GM21447 (cell line): ENCODE results near the gene PWWP2A.

Experiments used
- ATAC-seq: cut with Tn5 transposase; IDR thresholded peaks from one replicate; pipeline ENCODE4 v1.9.1; 2021; ENCODE audit not compliant: unreplicated experiment

The PWWP2A gene

DNA sequence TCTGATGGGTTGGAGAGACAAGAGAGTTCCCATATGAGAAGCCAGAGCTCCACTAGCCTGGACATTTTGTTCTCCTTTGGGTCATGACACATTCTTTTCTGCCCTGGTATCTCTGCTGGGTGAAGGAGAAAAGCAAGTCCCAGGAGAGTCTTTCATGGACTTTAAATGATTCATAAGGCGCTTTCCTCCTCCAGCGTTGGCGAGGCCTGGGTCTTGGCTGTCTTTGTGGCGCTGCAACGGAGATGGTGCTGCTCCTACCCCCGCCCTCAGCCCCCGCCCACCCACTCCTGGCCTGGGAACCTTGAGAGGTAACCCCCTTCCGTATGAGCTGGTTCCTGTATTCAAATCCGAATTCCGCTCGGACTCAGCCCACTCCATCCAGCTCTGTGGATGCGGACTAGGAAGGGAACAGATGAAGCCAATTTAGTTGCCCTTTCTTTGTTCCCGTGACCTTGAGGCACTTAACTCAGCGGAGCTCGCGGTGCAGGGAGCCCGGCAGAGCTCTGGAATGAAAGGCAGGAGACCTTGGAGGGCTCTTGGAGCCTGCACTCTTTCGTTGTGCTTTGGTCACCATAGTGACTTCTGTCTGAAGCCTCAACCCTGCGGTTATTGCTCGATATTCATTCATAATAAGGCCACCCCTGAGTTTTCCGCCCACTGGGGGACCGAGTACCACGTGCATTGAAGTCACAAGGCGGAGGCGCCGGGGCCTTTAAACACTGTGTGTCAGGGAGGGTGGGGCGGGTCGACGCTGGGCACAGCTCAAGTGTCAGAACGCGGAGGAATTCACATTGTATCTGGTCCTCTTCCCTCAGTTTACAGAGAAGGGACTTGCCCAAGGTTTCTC is 14.0 kb upstream of the PWWP2A start:
- no peak for ATAC-seq

DNA sequence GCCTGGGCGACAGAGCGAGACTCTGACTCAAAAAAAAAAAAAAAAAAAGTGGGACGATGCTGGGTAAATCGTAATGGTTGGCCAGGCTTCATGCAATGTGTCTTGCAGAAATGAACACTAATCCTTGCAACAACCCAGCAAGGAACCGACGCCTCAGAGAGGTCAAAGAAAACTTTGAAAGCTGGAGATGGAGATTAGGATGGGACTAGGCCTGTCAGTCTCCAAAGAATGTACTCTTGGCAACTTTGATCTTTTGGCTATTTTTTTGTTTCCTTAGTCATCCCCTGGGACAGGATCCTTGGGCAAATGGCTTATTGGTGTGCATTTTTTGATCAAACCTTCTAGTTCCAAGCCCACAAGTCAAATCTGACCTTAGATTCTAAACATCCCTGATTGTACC is 10.6 kb upstream of the PWWP2A start:
- ATAC-seq: no peak

DNA sequence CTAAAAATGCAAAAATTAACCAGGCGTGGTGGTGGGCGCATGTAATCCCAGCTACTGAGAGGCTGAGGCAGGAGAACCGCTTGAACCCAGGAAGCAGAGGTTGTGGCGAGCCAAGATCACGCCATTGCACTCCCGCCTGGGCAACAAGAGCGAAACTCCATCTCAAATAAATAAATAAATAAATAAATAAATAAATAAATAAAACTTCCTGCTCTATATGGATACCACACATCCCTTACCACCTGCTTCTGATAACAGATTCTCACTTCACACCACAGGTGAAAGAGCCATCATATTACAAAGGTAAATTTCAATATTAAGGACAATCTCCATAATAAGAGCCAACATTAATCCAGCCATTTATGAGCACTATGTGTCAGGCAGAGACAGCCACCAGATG is 9.4 kb upstream of the PWWP2A start:
- ATAC-seq: no peak

DNA sequence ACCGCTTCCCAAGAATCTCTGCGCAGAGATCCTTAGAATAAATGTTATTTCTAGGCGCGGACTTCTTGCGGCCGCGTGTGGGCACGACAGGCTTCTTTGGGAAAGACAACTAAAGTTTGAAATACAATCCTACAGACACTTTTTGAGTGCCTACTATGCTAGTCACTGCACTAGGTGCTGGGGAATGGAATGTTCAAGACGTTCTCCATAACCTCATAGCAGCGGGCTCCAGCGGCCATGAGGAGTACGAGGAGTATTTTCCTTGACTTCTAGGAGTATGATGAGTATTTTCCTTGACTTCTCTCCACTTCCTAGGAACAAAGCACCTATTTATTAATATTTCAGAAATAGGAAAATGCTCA is 636 bp upstream of the PWWP2A start:
- ATAC-seq: peak; percentile 3

DNA sequence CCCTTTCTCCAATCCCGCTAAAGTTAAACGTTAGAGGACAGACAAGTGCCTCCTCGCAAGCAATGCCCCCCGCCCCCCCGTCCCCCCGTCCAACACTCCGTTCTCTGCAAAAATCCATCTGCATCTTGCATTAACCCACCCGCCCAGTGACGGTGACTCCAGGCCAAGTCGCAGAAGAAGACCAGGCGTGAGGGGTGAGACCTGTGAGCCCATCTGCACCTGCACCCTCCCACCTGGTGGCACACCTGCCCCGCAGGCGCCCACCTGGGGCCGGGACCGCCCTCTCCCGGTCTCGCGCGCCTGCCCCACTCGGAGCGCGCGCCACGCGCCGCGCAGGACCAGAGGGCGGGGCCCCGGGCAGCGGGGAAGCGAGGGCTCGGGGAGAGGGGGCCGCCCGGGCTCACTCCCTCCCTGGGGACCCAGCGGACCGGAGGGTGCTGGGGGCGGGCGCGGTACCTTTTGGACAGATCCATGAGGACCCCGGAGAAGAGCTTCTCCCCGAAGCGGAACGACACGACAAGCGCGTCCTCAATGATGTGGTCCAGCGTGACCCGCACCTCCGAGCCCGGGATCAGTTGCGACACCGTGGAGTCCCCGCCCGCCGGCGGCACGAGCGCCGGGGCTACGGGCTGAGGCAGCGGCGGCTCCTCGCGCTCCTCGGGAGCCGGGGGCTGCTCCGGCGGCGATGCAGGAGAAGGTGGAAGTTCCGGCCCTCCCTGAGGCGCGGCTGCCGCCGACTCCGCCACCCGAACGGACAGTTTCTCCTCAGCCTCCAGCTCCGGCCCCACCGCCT is 705 bp downstream of the PWWP2A start:
- ATAC-seq: peak; percentile 13

DNA sequence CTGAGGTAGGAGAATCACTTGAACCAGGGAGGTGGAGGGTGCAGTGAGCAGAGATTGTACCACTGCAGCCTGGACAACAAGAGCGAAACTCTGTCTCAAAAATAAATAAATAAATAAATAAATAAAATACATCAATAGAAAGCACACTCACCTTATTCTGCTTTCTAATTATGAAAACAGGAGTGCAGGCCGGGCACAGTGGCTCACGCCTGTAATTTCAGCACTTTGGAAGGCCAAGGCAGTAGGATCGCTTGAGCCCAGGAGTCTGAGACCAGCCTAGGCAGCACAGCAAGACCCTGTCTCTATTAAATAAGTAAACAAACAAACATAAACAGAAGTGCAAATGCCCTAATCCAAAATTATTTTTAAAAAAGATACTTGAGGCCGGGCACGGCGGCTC is 2.3 kb downstream of the PWWP2A start:
- ATAC-seq: no peak

DNA sequence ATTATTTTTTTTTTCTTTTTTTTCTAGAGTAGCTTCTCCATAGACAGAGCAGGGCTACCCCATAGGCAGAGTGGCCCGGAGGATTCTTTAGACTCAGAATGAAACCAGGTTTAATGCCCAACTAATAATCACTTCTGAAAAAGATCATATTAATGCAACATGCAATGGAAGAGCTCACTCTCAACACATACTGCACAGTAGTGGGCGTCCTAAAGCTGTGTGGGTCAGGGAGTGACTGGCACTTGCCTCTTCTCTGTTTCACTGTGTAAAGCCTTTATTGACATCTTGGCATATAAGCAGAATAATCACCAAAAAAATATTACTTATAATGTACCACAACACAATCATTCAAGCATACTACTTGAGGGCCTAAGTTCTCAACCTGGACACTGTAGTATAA is 11.1 kb downstream of the PWWP2A start:
- ATAC-seq: no peak

DNA sequence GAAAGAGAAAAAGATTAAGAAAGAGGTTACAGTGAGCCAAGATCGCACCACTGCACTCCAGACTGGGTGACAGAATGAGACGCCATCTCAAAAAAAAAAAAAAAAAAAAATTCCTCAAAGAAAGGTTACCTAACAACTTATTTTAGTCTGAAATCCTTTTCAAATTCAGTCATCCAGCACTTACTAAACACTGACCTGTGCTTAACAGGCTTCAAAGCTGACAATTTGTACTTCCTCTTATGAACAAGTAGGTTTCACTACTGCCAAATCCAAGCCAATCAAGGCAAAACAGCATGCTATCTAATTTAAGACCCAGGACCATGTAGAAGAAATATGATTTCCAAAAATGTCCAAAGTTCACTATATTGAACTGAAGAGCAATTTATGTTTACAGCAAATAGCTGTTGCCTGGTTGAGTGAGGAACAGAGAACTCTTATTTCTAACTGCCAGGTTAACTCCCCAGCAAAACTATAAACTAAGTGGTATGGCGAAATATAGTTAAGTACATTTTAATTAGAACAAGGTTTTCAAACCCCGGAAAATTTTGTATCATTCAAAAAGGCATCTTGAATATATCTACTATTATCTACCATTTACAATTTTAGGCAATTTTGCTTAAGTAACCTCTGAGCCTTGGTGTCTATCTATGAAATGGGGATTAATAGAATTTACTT is 13.4 kb downstream of the PWWP2A start:
- peak; percentile 85 for ATAC-seq

DNA sequence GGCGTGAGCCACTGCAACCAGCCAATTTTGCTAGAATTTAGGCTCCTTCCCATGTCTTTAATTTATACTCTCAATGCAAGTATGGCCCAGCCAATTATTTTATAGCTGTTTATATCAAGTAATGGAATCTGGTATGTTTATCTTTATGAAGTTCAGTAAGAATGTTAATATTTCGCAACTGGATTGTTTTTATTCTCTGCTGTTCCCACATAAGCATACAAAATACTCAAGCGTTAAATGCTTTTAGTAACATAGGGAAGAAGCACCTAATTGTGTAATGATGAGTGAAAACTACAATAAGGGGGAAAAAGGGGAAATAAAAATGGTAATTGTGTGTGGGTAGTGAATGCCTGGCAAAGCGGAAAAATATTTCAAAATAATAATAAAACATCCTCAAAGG is 21.3 kb downstream of the PWWP2A start:
- ATAC-seq: no peak

DNA sequence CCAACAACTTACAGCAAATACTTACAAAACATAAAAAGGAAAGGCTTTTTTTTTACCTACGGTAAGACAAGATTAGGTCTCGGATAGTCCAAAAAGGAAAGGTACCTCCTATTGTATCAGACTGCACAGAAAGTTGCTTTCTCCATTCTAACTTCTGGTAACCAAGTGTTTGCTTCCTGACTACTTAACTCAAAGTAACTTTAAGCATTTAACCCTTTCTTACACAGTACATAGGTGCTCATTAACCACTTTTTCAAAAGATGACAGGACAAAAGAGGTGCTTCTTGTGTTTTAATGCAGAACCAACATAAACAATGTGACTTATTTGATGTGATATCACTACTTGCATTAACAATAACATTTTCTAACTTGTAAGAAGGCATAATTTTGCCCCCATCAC is 23.1 kb downstream of the PWWP2A start:
- no peak for ATAC-seq

DNA sequence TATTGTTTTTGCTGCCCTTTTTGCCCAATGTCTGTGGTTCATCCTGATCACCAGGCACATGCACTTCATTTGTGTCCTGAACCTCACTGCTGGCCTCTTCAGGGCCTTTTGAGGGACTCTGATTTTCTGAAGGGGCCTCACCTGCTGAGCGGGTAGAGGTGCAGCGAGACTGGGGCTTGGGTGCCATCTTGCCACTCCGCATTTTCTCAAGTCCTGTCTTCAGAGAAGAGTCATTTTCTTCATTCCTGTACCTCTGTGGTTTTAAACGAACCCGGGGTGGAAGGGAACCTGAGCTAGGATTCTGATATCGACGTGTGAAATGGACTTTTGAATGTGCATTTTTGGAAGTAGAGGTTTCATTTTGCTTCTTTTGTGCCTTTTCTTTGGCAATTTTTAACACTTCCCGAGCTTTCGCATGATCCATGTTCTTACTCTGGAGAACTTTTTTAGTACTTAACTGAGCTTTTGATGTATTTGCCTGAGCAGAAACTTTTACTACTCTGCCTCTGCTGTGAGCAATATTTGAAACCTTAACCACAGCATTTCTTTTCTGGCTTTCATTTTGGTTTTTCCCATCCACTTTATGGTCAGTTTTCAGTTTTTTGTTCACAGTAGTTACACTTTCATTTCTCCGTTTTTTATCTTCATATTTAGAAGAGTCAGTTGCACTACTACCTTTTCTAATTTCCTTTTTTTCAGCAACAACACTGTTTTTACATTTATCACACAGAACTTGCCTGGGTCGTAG is 26.1 kb downstream of the PWWP2A start:
- ATAC-seq: peak; percentile 74

DNA sequence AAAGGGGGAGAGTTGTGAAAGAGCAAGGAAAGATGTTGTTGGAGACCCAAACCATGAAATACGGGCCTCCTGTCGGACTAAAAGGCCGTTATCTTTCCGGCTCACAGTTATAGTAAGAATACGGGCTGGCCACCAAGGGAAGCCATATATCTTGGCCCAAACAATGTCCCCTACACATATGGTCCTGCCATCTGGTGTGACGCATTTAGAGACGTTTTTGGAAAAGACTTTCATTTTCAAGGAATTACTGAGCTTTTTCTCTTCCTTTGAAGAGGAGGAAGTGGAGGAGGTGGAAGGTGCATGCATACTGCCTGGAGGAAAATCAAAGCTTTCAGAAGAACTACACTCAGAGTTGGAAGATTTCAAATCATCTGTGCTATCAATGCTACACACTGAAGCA is 26.7 kb downstream of the PWWP2A start:
- peak; percentile 2 for ATAC-seq

DNA sequence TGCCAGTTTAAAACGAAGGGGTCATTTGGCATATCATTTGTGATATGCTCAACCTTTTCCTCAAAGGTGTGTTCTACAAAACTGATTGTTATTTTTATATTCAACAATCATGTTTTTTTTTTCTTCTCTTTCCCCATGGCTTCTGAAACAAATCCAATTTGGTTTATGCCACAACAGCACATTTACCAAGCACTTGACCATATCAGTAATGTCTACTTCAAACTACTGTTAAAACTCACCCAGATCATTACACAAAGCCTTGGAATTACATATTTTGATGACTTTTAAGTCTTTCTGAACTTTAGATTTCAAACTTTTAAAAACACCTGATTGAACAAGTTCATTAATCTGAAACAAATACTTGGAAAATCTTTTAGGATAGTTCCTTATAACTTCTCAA is 29.2 kb downstream of the PWWP2A start:
- ATAC-seq: no peak

DNA sequence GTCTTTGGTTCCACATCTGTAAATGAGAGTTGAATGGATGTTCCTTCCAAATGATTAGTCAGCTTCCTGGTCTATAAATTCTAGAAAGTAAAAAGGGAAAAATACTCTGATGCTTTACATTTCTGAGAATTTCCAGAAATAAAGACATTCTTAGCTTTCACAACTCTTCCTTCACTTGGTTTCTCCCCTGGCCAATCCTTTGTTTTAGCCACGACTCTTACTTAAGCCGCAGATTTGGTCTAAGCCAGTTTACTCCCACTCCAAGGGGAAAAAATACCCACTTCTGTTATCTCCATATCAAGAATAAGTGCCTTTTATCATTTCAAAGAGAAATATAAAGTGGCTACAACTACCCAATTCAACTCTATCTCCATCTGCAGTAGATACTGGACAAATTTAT is 29.7 kb downstream of the PWWP2A start:
- no peak for ATAC-seq

DNA sequence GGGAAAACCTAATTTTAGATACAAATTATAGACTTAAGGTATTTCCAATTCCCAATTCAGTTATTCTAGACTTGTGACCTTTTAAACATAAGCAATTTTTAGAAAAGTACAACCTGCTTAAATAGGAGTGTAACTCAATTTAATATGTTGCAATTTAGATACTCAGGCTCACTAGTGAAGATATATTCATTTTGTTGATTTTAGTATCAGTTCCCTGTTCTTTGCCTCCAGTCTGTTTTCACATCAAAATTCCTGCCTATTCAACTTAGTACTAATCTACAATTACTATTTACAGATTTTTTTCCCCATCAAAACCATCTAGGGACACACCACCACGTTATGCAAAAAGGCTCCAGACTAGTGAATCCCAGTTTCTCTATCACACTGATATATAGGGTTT is 30.4 kb downstream of the PWWP2A start:
- no peak for ATAC-seq

DNA sequence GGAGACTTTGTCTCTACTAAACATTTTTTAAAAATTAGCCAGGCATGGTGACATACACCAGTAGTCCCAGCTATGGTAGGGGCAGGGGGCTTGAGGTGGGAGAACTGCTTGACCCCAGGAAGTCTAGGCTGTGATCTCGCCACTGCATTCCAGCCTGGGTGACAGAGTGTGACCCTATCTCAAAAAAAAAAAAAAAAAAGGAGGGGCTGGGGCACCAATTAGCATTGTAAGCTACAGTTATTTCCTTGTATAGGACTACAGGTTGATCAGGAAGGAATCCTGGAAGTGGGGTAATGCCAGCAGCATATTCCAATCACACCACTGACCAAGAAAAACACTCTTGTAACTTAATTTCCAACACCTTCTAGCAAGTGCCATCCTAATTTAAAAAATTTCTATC is 32.1 kb downstream of the PWWP2A start:
- no peak for ATAC-seq

DNA sequence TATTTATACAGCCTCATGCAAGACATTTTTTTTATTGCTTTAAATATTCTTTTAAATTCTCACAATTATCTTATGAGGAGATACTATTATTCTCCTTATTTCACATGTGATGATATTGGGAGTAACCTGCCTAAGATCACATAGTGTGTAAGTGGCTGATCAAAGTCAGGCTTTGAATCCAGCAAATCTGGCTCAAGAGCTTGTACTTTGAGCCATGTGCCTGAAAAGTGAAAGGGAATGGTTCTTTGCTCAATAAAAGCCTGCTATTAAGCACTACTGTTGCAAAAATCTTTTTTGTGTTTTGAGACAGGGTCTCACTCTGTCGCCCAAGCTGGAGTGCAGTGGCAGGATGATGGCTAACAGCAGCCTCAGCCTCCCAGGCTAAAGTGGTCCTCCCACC is 35.1 kb downstream of the PWWP2A start:
- ATAC-seq: no peak

DNA sequence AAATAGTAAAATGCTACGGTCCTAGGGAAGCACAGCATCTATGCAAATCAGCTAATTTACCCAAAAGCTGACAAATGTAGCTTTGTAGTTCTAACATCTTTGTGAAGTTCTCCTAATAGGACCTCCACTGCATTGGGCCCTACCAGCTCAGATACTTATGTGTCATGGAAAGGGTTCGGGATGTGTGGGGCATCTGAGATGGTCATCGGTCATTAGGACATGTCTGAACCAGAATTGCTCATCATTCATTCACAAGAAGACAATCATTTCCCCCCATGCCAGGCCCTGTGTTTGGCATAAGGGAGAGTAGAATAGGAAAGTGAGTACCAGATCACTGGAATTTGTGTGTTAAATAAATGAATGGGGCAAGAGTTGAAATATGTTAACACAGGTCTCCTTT is 35.7 kb downstream of the PWWP2A start:
- no peak for ATAC-seq

DNA sequence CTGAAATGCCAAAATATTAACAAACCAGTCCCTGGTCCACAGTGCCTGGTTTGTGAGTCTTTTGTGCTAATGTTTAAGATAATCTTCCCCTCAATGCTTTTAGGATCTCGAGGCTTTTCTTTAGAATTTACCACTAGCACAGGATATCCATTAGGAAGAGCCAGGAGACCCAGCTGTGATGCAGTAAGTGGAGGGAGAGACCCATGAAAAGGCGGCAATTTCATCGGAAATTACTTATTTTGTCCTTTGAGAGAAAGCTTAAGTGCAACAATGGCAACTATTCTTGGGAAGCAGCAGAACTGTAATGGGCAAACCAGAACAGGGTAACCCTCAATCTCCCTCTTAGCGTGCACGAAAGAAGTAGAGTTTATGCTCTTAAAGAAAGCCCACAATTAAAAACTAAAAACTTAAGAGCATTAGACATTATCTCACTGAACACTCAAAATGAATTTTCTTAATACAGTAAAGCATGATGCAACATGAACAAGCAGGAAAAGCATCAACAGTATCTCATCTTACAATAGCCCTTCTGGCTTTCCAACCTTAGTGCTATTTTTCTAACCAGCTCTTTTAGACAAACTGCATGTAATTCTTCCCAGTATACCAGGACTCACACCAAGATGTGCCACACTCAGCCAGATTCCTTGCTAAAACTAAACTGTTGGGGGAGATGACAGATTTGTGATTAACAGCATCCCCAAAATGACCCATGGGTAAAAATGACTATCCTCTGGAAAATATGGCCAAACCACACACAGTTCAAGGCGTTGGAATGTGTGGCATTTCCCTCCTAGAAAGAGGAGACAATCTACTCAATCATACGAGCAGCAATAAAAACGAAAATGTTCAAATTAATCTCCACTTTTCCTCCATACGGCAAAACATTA is 36.4 kb downstream of the PWWP2A start:
- no peak for ATAC-seq

DNA sequence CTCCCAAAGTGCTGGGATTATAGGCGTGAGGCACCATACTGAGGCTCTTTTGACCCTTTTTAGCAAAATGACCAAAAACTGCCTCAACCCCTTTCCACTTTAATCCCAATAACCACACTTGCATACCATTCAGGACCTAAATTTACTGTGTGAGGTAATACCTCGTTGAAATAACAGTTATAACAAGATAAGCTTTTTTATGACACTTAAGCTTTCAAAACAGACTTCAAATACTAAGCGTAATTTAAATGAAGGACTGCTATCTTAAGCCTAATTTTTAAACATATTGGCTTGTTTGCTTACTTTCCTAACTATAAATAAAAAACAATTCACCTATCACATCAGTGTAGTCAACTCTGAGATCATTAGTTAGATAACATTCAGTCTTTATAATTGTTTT is 37.8 kb downstream of the PWWP2A start:
- ATAC-seq: no peak
